Ascending aorta (tissue), 2 donors: ENCODE measurements around the gene NUMBL. TPM values are rescaled to one million over a fixed set of nuclear protein-coding genes. Genes with fewer than 3 reads are reported as not detected.
A peak's percentile ranks its signal among the peaks of the same experiment; 100 is the strongest.

ENCODE experiments used
- DNase-seq, 2 donors: peaks; one replicate each; pipeline ENCODE4 v3.0.0-alpha.2; 2019; ENCODE audit warnings: low spot score in 2 of 2
- H3K27ac ChIP-seq, 2 donors: fragments of 200-600 bp; sonication (generic); one replicate each; pipeline ENCODE4 v1.5.1; 2016 to 2017; ENCODE audit warnings: mild to moderate bottlenecking in 1 of 2
- H3K27me3 ChIP-seq: fragments of 200-600 bp; sonication (generic); one replicate; pipeline ENCODE4 v1.5.1; 2017
- H3K36me3 ChIP-seq, 2 donors: fragments of 200-600 bp; sonication (generic); one replicate each; pipeline ENCODE4 v1.5.1; 2016
- H3K4me1 ChIP-seq, 2 donors: fragments of 200-600 bp; sonication (generic); one replicate each; pipeline ENCODE4 v1.5.1; 2016 to 2017; ENCODE audit warnings: mild to moderate bottlenecking in 1 of 2
- H3K4me3 ChIP-seq, 2 donors: fragments of 200-600 bp; sonication (generic); one replicate each; pipeline ENCODE4 v1.5.1; 2016 to 2017; ENCODE audit warnings: mild to moderate bottlenecking in 1 of 2
- H3K9me3 ChIP-seq, 2 donors: fragments of 200-600 bp; sonication (generic); one replicate each; pipeline ENCODE4 v1.5.1; 2016
- CTCF ChIP-seq, 3 experiments: fragments of 200-600 bp in 2 of 3; fragments of 450-650 bp in 1 of 3; sonication (generic) in 2 of 3; IDR thresholded peaks; one replicate each; pipeline ENCODE4 v1.5.1; 2016 to 2019; ENCODE audit warnings: antibody characterized with exemption in 3 of 3, mild to moderate bottlenecking in 1 of 3, moderate library complexity in 1 of 3
- intact Hi-C: fragments of 100-400 bp; cut with DNase I; formaldehyde crosslinking; loops from one replicate; pipeline ENCODE4 v1.15.1; 2023
- total RNA-seq: library from RNA; depleted of rRNA; stranded (reverse); fragments of >200 nt; gene quantifications from one replicate; pipeline ENCODE4 v1.1.0, GENCODE V29; 2016

Gene NUMBL
- total RNA-seq, 1 donor from 2014 or later: 360 TPM

GRCh38 chr19:40638327-40638726 lies 52.1 kb downstream of the NUMBL start:
- Histone ChIP-seq H3K27ac (no peak overlapping the region), H3K27me3 (no peaks in the 10 kb centered on the region), H3K36me3 (no peaks in the 10 kb centered on the region), H3K4me3 (no peak overlapping the region), H3K9me3 (no peaks in the 10 kb centered on the region), H3K4me1 (peaks cover 18 to 20% of the 10 kb centered on the region in 2 donors)
- DNase-seq: no peak
- no peak for TF ChIP-seq CTCF (IDR thresholded peaks at IDR 0.05)
- intact Hi-C loops: loop anchor here (10.0 kb wide), 1 partner anchor 334 kb away; no protein-coding TSS in a partner anchor

GRCh38 chr19:40633207-40633606 lies 57.2 kb downstream of the NUMBL start:
- peaks cover 2 to 6% of the 10 kb centered on the region in 2 donors for H3K4me1 ChIP-seq
- peak overlapping the region; percentile 60 to 63 for H3K27ac ChIP-seq
- TF ChIP-seq CTCF (IDR thresholded peaks at IDR 0.05): no peak
- no peaks in the 10 kb centered on the region for H3K27me3 ChIP-seq
- H3K4me3 ChIP-seq: no peak overlapping the region
- intact Hi-C loops: loop anchor here (10.0 kb wide), 1 partner anchor 328 kb away; no protein-coding TSS in a partner anchor
- H3K9me3 ChIP-seq: no peaks in the 10 kb centered on the region
- peaks cover 13 to 14% of the 10 kb centered on the region in 2 donors for H3K36me3 ChIP-seq
- no peak for DNase-seq

GRCh38 chr19:40632311-40633036 lies 58.0 kb downstream of the NUMBL start:
- Histone ChIP-seq H3K4me1 (peaks cover 2 to 6% of the 10 kb centered on the region in 2 donors), H3K4me3 (no peak overlapping the region), H3K27me3 (no peaks in the 10 kb centered on the region), H3K9me3 (no peaks in the 10 kb centered on the region), H3K36me3 (peaks cover 16 to 18% of the 10 kb centered on the region in 2 donors), H3K27ac (peak overlapping the region; percentile 6 to 60)
- no peak for DNase-seq
- TF ChIP-seq CTCF (IDR thresholded peaks at IDR 0.05): no peak
- intact Hi-C loops: loop anchor here (10.0 kb wide), 1 partner anchor 328 kb away; no protein-coding TSS in a partner anchor

- intact Hi-C loops: loop anchor here (10.0 kb wide), 1 partner anchor 326 kb away; no protein-coding TSS in a partner anchor
- no peak for TF ChIP-seq CTCF (IDR thresholded peaks at IDR 0.05)
Measured at GRCh38 chr19:40630571-40631160, 59.8 kb downstream of the NUMBL start.

GRCh38 chr19:40629346-40629745 lies 61.1 kb downstream of the NUMBL start:
- DNase-seq: no peak
- no peaks in the 10 kb centered on the region for H3K27me3 ChIP-seq
- H3K9me3 ChIP-seq: no peaks in the 10 kb centered on the region
- H3K36me3 ChIP-seq: peaks cover 38 to 39% of the 10 kb centered on the region in 2 donors
- no peak overlapping the region for H3K27ac ChIP-seq
- intact Hi-C loops: no loop called here
- TF ChIP-seq CTCF (IDR thresholded peaks at IDR 0.05): no peak
- H3K4me1 ChIP-seq: peaks cover 2 to 6% of the 10 kb centered on the region in 2 donors
- no peak overlapping the region for H3K4me3 ChIP-seq

More at GRCh38 chr19:40630571-40631160, 59.8 kb downstream of the NUMBL start:
- no peak for DNase-seq
- no peaks in the 10 kb centered on the region for H3K27me3 ChIP-seq
- H3K36me3 ChIP-seq: peaks cover 34 to 35% of the 10 kb centered on the region in 2 donors
- H3K4me3 ChIP-seq: no peak overlapping the region
- H3K4me1 ChIP-seq: peaks cover 2 to 6% of the 10 kb centered on the region in 2 donors
- H3K27ac ChIP-seq: peak overlapping the region; percentile 20 to 28
- no peaks in the 10 kb centered on the region for H3K9me3 ChIP-seq
